Rectal smooth muscle tissue (tissue), 1 donor: ENCODE measurements around the gene SMPD3.

ENCODE experiments used
- H3K27ac ChIP-seq: one replicate; pipeline ENCODE4 v1.7.0; 2013; ENCODE audit warnings: low read depth, low read length, inconsistent platforms
- H3K27me3 ChIP-seq: one replicate; pipeline ENCODE4 v1.7.0; 2013; ENCODE audit warnings: low read length; ENCODE audit not compliant: control insufficient read depth, insufficient read depth
- H3K36me3 ChIP-seq: one replicate; pipeline ENCODE4 v1.7.0; 2013; ENCODE audit warnings: low read length; ENCODE audit not compliant: control insufficient read depth, insufficient read depth
- H3K4me1 ChIP-seq: one replicate; pipeline ENCODE4 v1.7.0; 2013; ENCODE audit warnings: low read length; ENCODE audit not compliant: control insufficient read depth, insufficient read depth
- H3K4me3 ChIP-seq: one replicate; pipeline ENCODE4 v1.7.0; 2013; ENCODE audit warnings: low read length
- H3K9ac ChIP-seq: one replicate; pipeline ENCODE4 v1.7.0; 2013; ENCODE audit warnings: low read length

SMPD3 gene

DNA sequence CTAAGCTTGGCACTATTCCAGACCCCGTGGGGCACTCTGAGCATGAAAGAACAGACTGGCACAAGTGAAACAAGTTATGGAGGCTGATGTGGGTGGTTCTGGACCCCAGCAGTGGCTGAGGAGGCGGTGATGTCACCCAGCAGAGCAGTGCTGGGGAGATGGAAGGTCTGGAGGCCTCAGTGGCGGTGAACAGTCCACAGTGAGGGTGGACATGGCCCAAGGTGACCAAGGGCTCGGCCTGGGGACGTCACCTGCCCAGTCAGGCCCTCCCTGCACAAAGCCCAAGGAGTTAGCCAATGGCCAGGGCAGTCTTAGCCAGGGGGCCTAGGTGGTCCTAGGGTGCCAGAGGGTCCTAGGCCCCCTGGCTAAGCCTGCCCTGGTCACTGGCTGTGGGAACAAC is 24.5 kb downstream of the SMPD3 start:
- no peaks in the 10 kb centered on the region for H3K27me3 ChIP-seq
- no peaks in the 10 kb centered on the region for H3K4me1 ChIP-seq
- H3K9ac ChIP-seq: no peak overlapping the region
- no peaks in the 10 kb centered on the region for H3K36me3 ChIP-seq
- H3K4me3 ChIP-seq: no peak overlapping the region
- H3K27ac ChIP-seq: no peak overlapping the region

DNA sequence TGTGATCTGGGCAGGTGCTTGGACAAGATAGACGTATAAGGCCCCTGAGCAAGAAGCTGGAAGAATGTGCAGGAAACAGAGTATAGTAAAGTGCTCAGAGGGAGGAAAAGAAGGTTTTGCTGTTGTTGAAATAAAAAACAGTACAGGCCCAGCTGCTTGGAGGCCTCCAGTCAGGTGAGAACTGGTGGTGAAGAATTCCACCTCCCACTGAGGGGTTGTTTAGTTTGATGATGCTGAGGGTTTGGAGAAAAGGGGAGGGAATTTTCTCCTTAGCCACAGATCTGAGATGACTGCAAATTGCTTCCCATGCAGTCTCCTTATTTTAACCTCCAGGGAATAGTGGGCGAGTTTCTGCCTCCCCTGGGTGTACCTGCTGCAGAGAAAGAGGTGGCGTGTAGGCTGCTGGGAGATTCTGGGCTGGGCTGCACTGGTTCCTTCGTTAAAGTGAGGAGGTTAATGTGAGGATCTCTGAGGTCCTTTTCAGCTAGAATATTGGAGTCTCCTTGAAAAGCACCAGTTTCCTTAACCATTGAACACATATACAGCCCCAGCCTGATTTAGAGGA is 25.8 kb downstream of the SMPD3 start:
- Histone ChIP-seq H3K4me1 (no peaks in the 10 kb centered on the region), H3K27ac (no peak overlapping the region), H3K9ac (no peak overlapping the region), H3K4me3 (no peak overlapping the region), H3K36me3 (no peaks in the 10 kb centered on the region), H3K27me3 (no peaks in the 10 kb centered on the region)

DNA sequence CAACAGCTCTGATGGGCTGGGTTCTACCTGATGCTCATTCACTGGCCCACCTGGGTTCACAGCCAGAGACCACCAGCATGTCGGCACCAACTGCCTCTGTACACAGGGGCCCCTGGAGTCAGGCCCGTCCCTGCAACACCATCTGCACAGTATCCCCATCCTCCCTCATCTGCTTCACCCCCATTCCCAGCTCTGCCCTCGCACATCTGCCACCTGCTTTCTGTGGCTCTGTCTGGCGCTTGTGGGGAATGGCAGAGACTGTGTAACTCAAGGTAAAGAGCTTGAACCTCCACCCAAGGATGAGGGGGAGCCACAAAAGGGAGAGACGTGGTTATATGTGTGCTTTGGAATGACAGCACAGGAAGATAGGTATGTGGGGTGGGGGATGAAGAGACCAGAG is 27.2 kb downstream of the SMPD3 start:
- no peaks in the 10 kb centered on the region for H3K27me3 ChIP-seq
- no peak overlapping the region for H3K27ac ChIP-seq
- H3K4me3 ChIP-seq: no peak overlapping the region
- H3K36me3 ChIP-seq: no peaks in the 10 kb centered on the region
- H3K9ac ChIP-seq: no peak overlapping the region
- H3K4me1 ChIP-seq: no peaks in the 10 kb centered on the region

DNA sequence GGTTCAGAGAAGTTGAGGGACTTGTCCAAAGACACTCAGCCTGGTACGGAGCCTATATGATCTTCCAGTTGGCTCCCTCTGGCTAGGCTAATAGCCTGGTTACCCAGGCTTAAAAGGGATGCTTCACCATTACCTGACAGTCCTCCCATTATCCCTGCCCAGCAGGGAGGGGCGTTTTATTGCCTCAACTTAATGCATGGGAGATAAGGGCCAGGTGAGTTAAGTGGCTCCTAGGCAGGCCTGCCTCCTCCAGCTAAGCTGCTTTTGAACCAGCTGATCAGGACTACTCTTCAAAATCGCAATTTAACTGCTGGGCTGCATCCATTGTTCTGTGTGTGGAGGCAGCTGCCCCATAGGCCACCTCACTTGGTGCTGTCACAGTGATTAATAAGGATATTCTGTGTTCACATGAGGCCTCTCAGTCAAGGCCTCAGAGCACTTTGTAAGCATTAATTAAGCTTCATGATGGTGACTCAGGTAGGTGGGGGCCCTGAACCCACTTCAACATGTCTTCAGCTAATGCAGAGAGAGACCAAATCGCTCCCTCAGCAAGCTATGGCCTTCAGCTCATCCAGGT is 27.9 kb downstream of the SMPD3 start:
- Histone ChIP-seq H3K27me3 (no peaks in the 10 kb centered on the region), H3K4me1 (no peaks in the 10 kb centered on the region), H3K4me3 (no peak overlapping the region), H3K36me3 (no peaks in the 10 kb centered on the region), H3K27ac (no peak overlapping the region), H3K9ac (no peak overlapping the region)

DNA sequence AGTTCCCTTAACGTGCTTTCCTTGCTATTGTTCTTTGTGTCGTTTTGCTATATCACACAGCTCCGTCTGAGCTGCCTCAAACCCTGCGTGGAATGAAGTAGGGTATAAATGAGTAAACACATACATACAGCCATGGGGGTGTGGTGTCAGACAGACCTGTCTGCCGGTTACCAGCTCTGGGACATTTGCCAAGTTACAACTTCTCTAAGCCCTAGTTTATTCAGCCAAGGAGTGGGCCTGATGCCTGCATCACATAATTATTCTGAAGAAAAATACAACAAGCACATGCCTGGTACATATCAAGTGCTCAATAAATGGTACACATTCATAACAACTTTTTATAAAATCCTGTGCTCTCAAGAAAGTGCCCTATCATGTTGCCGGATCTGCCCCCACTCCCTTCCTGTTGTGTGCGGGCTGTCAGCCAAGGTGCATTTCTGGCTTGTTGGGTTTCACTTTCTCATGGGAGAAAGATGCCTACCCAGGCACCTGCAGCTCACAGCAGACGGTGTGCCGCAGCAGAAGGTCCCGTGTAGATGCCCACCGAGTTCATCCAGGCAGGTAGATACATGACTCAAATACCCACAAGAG is 30.5 kb downstream of the SMPD3 start:
- no peaks in the 10 kb centered on the region for H3K36me3 ChIP-seq
- no peak overlapping the region for H3K9ac ChIP-seq
- H3K4me3 ChIP-seq: peak overlapping the region; percentile 9
- no peaks in the 10 kb centered on the region for H3K27me3 ChIP-seq
- no peak overlapping the region for H3K27ac ChIP-seq
- H3K4me1 ChIP-seq: no peaks in the 10 kb centered on the region

DNA sequence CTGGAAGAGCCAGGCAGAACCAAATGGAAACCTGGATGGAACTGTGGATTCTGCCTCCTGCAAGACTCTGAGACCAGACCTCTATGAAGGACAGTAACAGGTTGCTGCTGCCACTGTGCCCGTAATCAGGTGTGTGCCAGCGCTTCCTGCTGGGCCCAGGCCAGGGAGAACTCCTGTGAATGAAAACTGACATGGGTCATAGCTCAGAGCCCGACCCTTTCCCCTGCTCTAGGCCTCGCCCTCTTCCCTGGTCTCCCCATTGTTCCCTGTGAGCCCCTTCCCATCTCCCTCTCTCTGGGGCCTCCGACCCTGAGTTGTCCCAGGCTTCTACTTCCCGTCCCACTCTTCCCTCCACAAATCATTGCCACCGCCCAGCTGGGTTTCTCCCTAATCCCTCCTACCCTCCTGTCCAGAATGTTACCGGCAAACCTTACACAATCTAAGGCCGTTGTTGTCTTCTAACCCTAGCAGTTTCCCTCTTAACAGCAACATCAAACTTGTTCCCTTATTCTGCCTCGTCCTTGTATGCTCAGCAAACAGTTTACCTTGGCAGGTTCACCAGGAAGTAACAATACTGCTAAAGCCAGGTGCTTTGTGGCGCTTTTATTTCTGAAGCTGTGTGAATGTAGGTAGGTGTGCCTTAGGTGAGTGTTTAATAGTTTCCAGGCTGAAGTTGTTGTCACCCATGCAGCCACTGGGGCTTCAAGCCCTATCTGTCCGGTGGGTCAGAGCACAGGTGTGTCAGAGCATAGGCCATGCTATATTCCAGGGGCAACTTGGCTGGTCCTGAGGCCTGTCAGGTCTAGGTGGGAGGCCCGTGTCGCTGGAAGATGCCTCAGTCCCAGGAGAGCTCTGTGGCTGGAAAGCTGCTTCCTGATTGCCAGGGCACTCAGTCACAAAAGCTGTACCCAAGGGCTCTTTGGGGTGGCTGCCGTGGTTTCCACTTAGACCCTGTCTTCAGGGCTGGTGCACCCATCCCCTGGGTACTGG is 32.0 kb downstream of the SMPD3 start:
- H3K4me1 ChIP-seq: no peaks in the 10 kb centered on the region
- H3K27ac ChIP-seq: no peak overlapping the region
- H3K36me3 ChIP-seq: no peaks in the 10 kb centered on the region
- H3K4me3 ChIP-seq: peak overlapping the region; percentile 10
- H3K9ac ChIP-seq: peak overlapping the region; percentile 24
- H3K27me3 ChIP-seq: no peaks in the 10 kb centered on the region

DNA sequence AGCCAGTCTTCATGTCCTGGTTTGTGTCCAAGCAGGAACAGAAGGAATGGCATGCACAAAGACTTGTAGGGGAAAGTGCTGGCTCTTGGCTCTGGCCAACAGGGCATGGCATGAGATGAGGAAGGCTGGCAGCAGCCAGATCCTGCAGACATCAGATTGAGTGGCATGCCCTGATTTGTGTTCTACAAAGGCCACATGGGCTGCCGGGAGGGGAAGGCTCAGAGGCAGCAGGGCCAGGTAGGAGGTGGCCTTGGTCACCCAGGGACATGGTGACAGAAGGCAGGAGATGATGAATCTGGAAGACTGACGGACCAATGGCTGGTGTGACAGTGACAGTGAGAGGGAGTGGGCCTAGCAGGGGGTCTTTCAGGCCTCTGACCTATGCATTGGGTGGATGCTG is 33.7 kb downstream of the SMPD3 start:
- Histone ChIP-seq H3K4me1 (no peaks in the 10 kb centered on the region), H3K27ac (no peak overlapping the region), H3K27me3 (peaks cover 2% of the 10 kb centered on the region), H3K9ac (no peak overlapping the region), H3K36me3 (no peaks in the 10 kb centered on the region), H3K4me3 (no peak overlapping the region)

DNA sequence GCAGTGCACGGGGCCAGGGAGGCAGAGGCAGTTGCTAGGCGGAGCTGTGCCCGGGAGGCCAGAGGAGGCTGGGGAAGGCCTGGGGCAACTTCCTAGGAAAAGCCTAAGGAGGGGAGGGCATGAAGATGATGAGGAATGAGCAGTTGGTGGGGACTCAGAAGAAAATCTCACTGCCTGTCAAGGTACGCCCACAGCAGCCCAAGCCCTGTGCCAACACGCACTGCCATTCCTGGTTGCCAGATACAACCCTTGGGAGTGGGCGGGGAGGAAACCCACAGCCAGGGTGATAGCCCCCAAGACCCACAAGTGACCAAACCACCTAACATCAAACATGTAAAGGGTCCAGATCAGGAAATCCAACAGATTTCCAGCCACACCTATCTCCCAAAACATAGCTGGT is 36.2 kb downstream of the SMPD3 start:
- no peaks in the 10 kb centered on the region for H3K4me1 ChIP-seq
- peaks cover 2% of the 10 kb centered on the region for H3K27me3 ChIP-seq
- H3K9ac ChIP-seq: no peak overlapping the region
- no peaks in the 10 kb centered on the region for H3K36me3 ChIP-seq
- H3K4me3 ChIP-seq: no peak overlapping the region
- H3K27ac ChIP-seq: no peak overlapping the region

DNA sequence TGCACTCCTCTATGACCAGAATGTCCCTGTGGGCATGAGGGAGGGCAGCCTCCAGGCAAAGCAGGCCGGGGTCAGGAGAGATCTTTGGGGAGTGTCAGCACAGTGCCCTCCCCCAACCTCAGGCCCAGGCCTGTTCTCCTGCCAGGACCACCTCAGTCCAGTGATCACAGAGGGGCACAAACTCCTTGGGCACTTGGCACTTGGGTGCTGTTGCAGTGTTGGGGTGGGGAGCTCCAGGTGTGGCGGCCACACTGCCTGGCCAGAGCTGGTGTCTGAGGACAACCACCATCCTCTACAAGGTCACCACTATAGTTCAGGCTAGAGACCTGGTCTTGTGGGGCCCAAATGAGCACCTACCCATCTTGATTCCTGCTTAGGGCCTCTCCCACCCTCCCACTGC is 37.2 kb downstream of the SMPD3 start:
- H3K4me3 ChIP-seq: no peak overlapping the region
- peaks cover 2% of the 10 kb centered on the region for H3K27me3 ChIP-seq
- no peak overlapping the region for H3K27ac ChIP-seq
- no peaks in the 10 kb centered on the region for H3K36me3 ChIP-seq
- no peak overlapping the region for H3K9ac ChIP-seq
- peaks cover 5% of the 10 kb centered on the region for H3K4me1 ChIP-seq

DNA sequence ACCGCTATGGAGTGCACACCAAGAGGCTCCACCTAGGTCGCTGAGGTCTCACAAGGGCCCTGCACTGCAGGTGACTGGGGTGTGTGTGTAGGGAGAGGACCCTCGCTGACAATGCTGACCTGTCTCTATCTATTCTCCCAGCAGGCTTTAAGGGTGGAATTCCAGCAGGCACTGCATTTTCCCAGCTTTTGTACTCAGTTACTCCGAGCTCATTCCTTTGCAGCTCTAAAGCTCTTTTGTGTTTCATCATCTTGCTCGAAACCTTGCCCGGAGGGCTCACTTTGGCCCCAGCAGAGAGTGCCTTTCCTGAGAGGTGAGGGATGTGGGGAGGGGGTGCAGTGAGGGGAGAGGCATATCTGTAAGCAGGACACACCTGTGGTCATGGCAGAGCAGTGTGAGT is 39.3 kb downstream of the SMPD3 start:
- Histone ChIP-seq H3K27ac (no peak overlapping the region), H3K9ac (no peak overlapping the region), H3K36me3 (no peaks in the 10 kb centered on the region), H3K4me1 (peaks cover 5% of the 10 kb centered on the region), H3K4me3 (no peak overlapping the region), H3K27me3 (peaks cover 2% of the 10 kb centered on the region)

DNA sequence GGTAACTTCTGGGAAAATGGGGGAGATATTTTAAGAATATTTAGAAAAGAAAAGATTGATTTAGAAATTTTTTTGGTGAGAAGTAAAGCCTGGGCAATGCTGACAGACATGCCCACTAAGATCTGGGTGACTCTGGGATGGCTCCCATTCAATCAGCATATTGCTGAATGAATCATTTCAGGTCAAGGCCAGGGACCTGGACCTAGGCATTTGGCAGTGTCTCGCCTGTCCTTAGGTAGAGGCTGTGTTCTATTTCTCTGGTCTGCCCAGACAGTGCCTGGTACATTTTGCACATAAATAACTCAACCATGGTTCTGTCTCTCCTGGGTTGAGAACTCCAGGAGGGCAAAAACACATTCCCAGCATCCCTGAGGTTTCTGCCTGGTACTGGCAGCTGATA is 39.9 kb downstream of the SMPD3 start:
- Histone ChIP-seq H3K27me3 (peaks cover 2% of the 10 kb centered on the region), H3K36me3 (no peaks in the 10 kb centered on the region), H3K4me3 (no peak overlapping the region)

DNA sequence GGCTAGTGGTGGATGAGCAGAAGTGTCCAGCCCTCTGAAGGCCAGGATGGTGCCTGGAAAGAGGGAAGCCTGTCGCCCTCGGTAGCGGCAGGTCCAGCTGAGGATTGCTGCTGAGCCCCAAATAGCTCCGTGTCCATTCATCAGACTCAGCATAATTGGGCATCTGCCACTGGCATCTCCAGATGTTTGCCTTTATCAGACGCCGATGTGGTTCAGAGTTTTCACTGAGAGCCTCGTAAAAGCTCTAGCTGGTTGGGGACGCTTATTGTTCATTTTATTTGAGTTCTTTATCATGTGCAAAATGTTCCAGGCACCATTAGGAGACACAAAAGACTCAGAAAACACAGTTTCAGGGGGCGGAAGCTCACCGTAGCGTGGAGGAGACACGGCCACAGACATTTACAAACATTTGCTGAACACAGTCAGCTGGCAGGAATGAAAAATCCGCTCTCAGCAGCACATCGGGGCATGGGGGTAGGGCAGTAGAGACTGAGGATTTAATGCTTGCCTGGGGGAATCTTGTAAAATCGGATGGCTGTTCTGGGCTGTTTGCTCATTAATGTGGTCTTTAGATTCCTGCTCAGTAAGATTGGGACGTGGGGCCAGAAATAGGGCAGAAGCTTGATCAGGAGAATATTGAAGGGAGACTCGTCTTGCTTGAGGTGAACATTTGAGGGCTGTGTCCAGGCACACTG is 41.7 kb downstream of the SMPD3 start:
- no peak overlapping the region for H3K9ac ChIP-seq

More for the DNA sequence above, 39.9 kb downstream of the SMPD3 start:
- Histone ChIP-seq H3K27ac (no peak overlapping the region), H3K9ac (no peak overlapping the region), H3K4me1 (peaks cover 5% of the 10 kb centered on the region)

More for the DNA sequence above, 41.7 kb downstream of the SMPD3 start:
- Histone ChIP-seq H3K4me1 (peaks cover 5% of the 10 kb centered on the region), H3K27ac (no peak overlapping the region), H3K4me3 (no peak overlapping the region), H3K27me3 (peaks cover 2% of the 10 kb centered on the region), H3K36me3 (no peaks in the 10 kb centered on the region)
